ENCODE data around the gene DPP9. TPM values are rescaled to one million over a fixed set of nuclear protein-coding genes. Genes with fewer than 3 reads are reported as not detected.

The DPP9 gene
- total and polyA plus RNA-seq, 2 of the 8 experiments (the other 6 are each of a cell fraction or from before 2014, with no cell fraction given), result 11.6 to 40.7 TPM

DNA sequence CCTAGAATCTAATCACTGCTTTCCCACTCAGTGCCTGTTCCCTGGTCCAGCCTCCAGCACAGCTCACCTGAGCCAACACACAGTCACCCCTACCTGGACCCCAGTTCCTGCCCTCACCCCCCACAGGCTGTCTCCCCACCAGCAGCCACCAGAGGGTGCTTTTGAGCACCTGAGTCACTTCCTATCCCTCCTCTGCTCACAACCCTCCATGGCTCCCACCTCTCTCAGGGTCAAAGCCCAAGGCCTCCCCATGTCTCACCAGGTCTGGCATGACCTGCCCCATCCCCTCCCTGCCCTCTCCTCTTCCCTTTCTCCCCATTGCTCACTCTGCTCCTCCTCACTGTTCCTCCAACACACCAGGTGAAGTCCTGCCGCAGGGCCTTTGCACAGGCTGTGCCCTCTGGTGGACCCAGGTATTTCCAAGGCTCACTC, 7.1 kb upstream of the DPP9 start (continued):
- TF ChIP-seq, protein P1, sequence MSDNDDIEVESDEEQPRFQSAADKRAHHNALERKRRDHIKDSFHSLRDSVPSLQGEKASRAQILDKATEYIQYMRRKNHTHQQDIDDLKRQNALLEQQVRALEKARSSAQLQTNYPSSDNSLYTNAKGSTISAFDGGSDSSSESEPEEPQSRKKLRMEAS (IDR thresholded peaks at IDR 0.05), result 0 out of 2 replicates have a peak, but pooled peaks have one; percentile 14
- TF ChIP-seq EZH2 (IDR thresholded peaks at IDR 0.05; ENCODE audit: low read depth, low read length, severe bottlenecking) (no peak), JUN (IDR thresholded peaks at IDR 0.05; ENCODE audit: low read depth, low read length) (no peak), RAD21 (IDR thresholded peaks at IDR 0.05 in 1 of 2, conservative IDR thresholded peaks at IDR 0.05 in 1 of 2; ENCODE audit: low read depth in 2 of 2, low read length in 2 of 2) (peak; percentile 39; a peak in 3 of 4 replicates), POLR2A (IDR thresholded peaks at IDR 0.05; ENCODE audit: control extremely low read depth in 1 of 2, low read depth in 2 of 2, low read length in 2 of 2) (no peak), SIX5 (IDR thresholded peaks at IDR 0.05; ENCODE audit: low read depth, low read length) (no peak), SIRT6 (IDR thresholded peaks at IDR 0.05; ENCODE audit: low read length) (no peak), HDAC6 (IDR thresholded peaks at IDR 0.05; ENCODE audit: low read depth, low read length) (no peak), GTF2F1 (IDR thresholded peaks at IDR 0.05; ENCODE audit: borderline replicate concordance, low read depth, low read length) (no peak)
